B cell (primary cell): Measurements from ENCODE around the gene PTPRG.

ENCODE experiments used
- EZH2 ChIP-seq: IDR thresholded peaks from 2 replicates; pipeline ENCODE4 v1.6.1; 2012; ENCODE audit warnings: borderline replicate concordance, low read depth, mild to moderate bottlenecking, moderate library complexity, low read length; ENCODE audit not compliant: insufficient read depth, poor library complexity, severe bottlenecking
- TF ChIP-seq, protein P1 (sequence below): fragments of 200-600 bp; IDR thresholded peaks from one replicate; pipeline ENCODE4 v1.8.0; 2022; ENCODE audit warnings: antibody characterized with exemption, mild to moderate bottlenecking

DNA sequence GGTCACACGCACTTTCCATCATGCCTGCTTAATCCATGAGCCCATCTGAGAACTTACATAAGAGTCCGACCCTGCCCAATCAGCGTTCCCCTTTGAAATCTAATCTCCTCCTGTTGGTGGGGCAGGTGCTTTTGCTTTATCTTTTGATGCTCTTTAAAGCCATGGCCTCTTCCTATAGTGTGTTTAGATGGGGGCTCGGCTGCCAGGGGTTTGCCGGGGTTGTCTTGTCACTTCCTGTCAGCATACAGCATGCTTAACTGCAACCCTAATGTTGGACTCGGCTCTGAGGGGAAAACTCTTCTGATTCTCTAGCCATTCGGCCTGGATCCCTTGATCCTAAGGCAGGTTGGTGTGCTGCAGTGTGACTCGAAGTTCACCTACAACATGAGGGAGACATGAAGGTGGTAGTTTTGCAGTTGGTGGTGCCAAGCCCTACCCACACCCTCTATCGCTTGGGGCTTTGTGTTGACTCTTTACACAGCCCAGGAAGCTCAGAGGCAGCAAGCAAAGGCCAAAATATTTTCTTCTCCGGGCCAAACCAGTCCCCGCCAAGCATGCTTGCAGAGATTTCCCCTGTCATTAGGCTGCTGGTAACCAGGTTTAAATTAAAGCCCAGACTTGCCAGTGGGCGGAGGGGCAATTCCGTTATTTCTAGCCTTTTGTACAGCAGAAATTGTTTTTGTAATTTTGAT is 593.2 kb downstream of the PTPRG start:
- no peak for TF ChIP-seq EZH2
- TF ChIP-seq, protein P1, sequence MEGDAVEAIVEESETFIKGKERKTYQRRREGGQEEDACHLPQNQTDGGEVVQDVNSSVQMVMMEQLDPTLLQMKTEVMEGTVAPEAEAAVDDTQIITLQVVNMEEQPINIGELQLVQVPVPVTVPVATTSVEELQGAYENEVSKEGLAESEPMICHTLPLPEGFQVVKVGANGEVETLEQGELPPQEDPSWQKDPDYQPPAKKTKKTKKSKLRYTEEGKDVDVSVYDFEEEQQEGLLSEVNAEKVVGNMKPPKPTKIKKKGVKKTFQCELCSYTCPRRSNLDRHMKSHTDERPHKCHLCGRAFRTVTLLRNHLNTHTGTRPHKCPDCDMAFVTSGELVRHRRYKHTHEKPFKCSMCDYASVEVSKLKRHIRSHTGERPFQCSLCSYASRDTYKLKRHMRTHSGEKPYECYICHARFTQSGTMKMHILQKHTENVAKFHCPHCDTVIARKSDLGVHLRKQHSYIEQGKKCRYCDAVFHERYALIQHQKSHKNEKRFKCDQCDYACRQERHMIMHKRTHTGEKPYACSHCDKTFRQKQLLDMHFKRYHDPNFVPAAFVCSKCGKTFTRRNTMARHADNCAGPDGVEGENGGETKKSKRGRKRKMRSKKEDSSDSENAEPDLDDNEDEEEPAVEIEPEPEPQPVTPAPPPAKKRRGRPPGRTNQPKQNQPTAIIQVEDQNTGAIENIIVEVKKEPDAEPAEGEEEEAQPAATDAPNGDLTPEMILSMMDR = no peak
